Gastrocnemius medialis (tissue), 4 donors: ENCODE measurements around the gene EYA4. TPM values are rescaled to one million over a fixed set of nuclear protein-coding genes. Genes with fewer than 3 reads are reported as not detected.
A peak's percentile ranks its signal among the peaks of the same experiment; 100 is the strongest.

Source experiments
- ATAC-seq, 2 donors: fragments of 150-250 bp; one replicate each; pipeline ENCODE4 v1.9.1; 2016
- DNase-seq, 2 donors: peaks; one replicate each; pipeline ENCODE4 v3.0.0-alpha.2; 2019
- H3K27ac ChIP-seq, 4 donors: fragments of 200-600 bp; sonication (generic); 1 replicate in 1 of 4; 2 replicates in 3 of 4; pipeline ENCODE4 v1.5.1; 2016 to 2018; ENCODE audit warnings: mild to moderate bottlenecking in 2 of 4, moderate library complexity in 1 of 4
- H3K27me3 ChIP-seq, 3 donors: fragments of 200-600 bp; sonication (generic) in 2 of 3; 1 replicate in 1 of 3; 2 replicates in 2 of 3; pipeline versions ENCODE4 v1.5.1 to v1.6.0; 2016 to 2019; ENCODE audit warnings: mild to moderate bottlenecking in 1 of 3, moderate library complexity in 1 of 3
- H3K36me3 ChIP-seq, 2 donors: fragments of 200-600 bp; sonication (generic) in 1 of 2; one replicate each; pipeline ENCODE4 v1.5.1; 2017 to 2018
- H3K4me1 ChIP-seq, 2 donors: fragments of 200-600 bp; sonication (generic) in 1 of 2; one replicate each; pipeline ENCODE4 v1.5.1; 2016 to 2017; ENCODE audit warnings: mild to moderate bottlenecking in 2 of 2
- H3K4me3 ChIP-seq, 4 donors: fragments of 200-600 bp; sonication (generic) in 3 of 4; 1 replicate in 1 of 4; 2 replicates in 3 of 4; pipeline ENCODE4 v1.5.1; 2016 to 2019; ENCODE audit warnings: mild to moderate bottlenecking in 2 of 4
- H3K9me3 ChIP-seq, 3 donors: fragments of 200-600 bp; sonication (generic) in 2 of 3; 1 replicate in 1 of 3; 2 replicates in 2 of 3; pipeline ENCODE4 v1.5.1; 2016 to 2019
- CTCF ChIP-seq, 5 experiments: fragments of 450-650 bp in 3 of 5; fragments of 200-600 bp in 2 of 5; sonication (generic) in 2 of 5; IDR thresholded peaks in 4 of 5; conservative IDR thresholded peaks in 1 of 5; 1 replicate in 4 of 5; 2 replicates in 1 of 5; pipeline ENCODE4 v1.5.1; 2016 to 2019; ENCODE audit warnings: antibody characterized with exemption in 5 of 5, mild to moderate bottlenecking in 3 of 5, moderate library complexity in 3 of 5
- POLR2A ChIP-seq, 2 donors: fragments of 450-650 bp; IDR thresholded peaks; one replicate each; pipeline ENCODE4 v1.6.1; 2017; ENCODE audit warnings: antibody characterized with exemption in 2 of 2, mild to moderate bottlenecking in 2 of 2, moderate library complexity in 2 of 2
- in situ Hi-C, 4 donors: fragments of 200-750 bp; cut with MboI; loops; one replicate each; pipeline versions ENCODE4 v1.15.0 to v1.8.0; 2017; ENCODE audit warnings: low sequenced_read_pairs in 4 of 4
- intact Hi-C: fragments of 100-400 bp; cut with DNase I; formaldehyde crosslinking; loops from one replicate; pipeline ENCODE4 v1.15.1; 2023; ENCODE audit warnings: low total_unique reads
- total RNA-seq, 4 donors: library from RNA; depleted of rRNA; stranded (reverse); fragments of >200 nt; gene quantifications; one replicate each; pipeline versions ENCODE4 v1.1.0 to v1.2.3, GENCODE V29; 2016

Gene EYA4
- total RNA-seq, 4 donors from 2014 or later = 33.7 to 110 (median 62.1) TPM

GRCh38 chr6:133290930-133291329 is 49.8 kb downstream of the EYA4 start:
- H3K9me3 ChIP-seq = no peaks in the 10 kb centered on the region
- no peaks in the 10 kb centered on the region for H3K36me3 ChIP-seq
- in situ Hi-C loops (no loop called here), intact Hi-C loops (no loop called here)
- H3K27me3 ChIP-seq = no peaks in the 10 kb centered on the region
- H3K27ac ChIP-seq = peak overlapping the region in 3 of 4 donors; percentile 22 to 71 (median 67)
- TF ChIP-seq POLR2A (IDR thresholded peaks at IDR 0.05) = no peak
- TF ChIP-seq CTCF (IDR thresholded peaks at IDR 0.05 in 4 of 5, conservative IDR thresholded peaks at IDR 0.05 in 1 of 5) = no peak
- DNase-seq (no peak), ATAC-seq (peak; percentile 64 to 71)
- peak overlapping the region in 1 of 4 donors; percentile 5 for H3K4me3 ChIP-seq
- H3K4me1 ChIP-seq = peaks cover 65 to 67% of the 10 kb centered on the region in 2 donors

GRCh38 chr6:133291671-133292070 is 50.5 kb downstream of the EYA4 start:
- TF ChIP-seq POLR2A (IDR thresholded peaks at IDR 0.05) (no peak), CTCF (IDR thresholded peaks at IDR 0.05 in 4 of 5, conservative IDR thresholded peaks at IDR 0.05 in 1 of 5) (no peak)
- no peaks in the 10 kb centered on the region for H3K36me3 ChIP-seq
- intact Hi-C loops = no loop called here
- H3K9me3 ChIP-seq = no peaks in the 10 kb centered on the region
- no peaks in the 10 kb centered on the region for H3K27me3 ChIP-seq
- peaks cover 60 to 66% of the 10 kb centered on the region in 2 donors for H3K4me1 ChIP-seq
- DNase-seq = no peak
- peak overlapping the region in 1 of 4 donors; percentile 5 for H3K4me3 ChIP-seq
- ATAC-seq = no peak
- in situ Hi-C loops = no loop called here
- peak overlapping the region in 2 of 4 donors; percentile 67 to 71 for H3K27ac ChIP-seq

- DNase-seq (no peak), ATAC-seq (peak; percentile 49 to 65)
- TF ChIP-seq CTCF (IDR thresholded peaks at IDR 0.05 in 4 of 5, conservative IDR thresholded peaks at IDR 0.05 in 1 of 5) = no peak
- no peak for TF ChIP-seq POLR2A (IDR thresholded peaks at IDR 0.05)
- in situ Hi-C loops = no loop called here
- no peaks in the 10 kb centered on the region for H3K9me3 ChIP-seq
- H3K36me3 ChIP-seq = no peaks in the 10 kb centered on the region
- peak overlapping the region; percentile 52 to 81 (median 76) for H3K27ac ChIP-seq
- peak overlapping the region in 2 of 4 donors; percentile 12 to 29 for H3K4me3 ChIP-seq
- intact Hi-C loops = no loop called here
- H3K4me1 ChIP-seq = peaks cover 67 to 91% of the 10 kb centered on the region in 2 donors
- no peaks in the 10 kb centered on the region for H3K27me3 ChIP-seq
These were observed 56.5 kb downstream of the EYA4 start for GRCh38 chr6:133297657-133298056.

- H3K36me3 ChIP-seq = no peaks in the 10 kb centered on the region
- in situ Hi-C loops (no loop called here), intact Hi-C loops (no loop called here)
- H3K27ac ChIP-seq = peak overlapping the region; percentile 52 to 81 (median 76)
- TF ChIP-seq POLR2A (IDR thresholded peaks at IDR 0.05) (no peak), CTCF (IDR thresholded peaks at IDR 0.05 in 4 of 5, conservative IDR thresholded peaks at IDR 0.05 in 1 of 5) (no peak)
- H3K4me3 ChIP-seq = peak overlapping the region; percentile 2 to 29 (median 16)
- no peak for ATAC-seq
- H3K4me1 ChIP-seq = peaks cover 68 to 91% of the 10 kb centered on the region in 2 donors
- H3K9me3 ChIP-seq = no peaks in the 10 kb centered on the region
- DNase-seq = no peak
- H3K27me3 ChIP-seq = no peaks in the 10 kb centered on the region
These were observed 57.2 kb downstream of the EYA4 start for GRCh38 chr6:133298335-133298734.

- in situ Hi-C loops (no loop called here), intact Hi-C loops (no loop called here)
- DNase-seq = peak in 1 of 2 donors; percentile 12
- Histone ChIP-seq H3K9me3 (no peaks in the 10 kb centered on the region), H3K27me3 (no peaks in the 10 kb centered on the region), H3K27ac (peak overlapping the region; percentile 52 to 81 (median 76)), H3K4me1 (peaks cover 68 to 88% of the 10 kb centered on the region in 2 donors), H3K36me3 (no peaks in the 10 kb centered on the region), H3K4me3 (peak overlapping the region; percentile 2 to 29 (median 16))
- TF ChIP-seq POLR2A (IDR thresholded peaks at IDR 0.05) (no peak), CTCF (IDR thresholded peaks at IDR 0.05 in 4 of 5, conservative IDR thresholded peaks at IDR 0.05 in 1 of 5) (no peak)
- peak; percentile 96 to 98 for ATAC-seq
These were observed 57.6 kb downstream of the EYA4 start for GRCh38 chr6:133298801-133299200.
